ENCODE data around the gene TTC4.

TTC4 gene

DNA sequence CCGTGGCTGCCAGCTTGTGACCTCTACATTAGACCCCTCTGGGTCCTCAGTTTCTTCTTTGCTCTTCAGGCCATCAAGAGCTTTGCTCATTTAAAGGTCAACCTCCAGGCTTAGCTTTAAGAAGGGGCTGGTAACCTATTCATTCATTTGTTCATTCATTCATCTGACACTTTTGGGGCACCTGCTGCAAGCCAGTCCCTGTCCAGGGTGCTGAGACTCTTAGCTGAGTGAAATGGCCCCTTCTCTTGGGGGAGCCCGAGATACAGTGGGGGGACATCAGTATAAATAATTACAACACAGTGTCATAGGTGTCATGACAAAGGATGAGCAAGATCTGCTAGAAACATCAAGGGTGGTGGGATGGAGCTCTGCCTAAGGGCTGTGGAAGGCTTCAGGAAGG, 10.5 kb upstream of the TTC4 start:
- no peaks in the 10 kb centered on the region for H3K36me3 Mint-ChIP-seq (ENCODE audit: low read depth)
- peaks cover 28% of the 10 kb centered on the region for H3K27me3 Mint-ChIP-seq (ENCODE audit: low read depth)
- H3K4me3 Mint-ChIP-seq, result no peak overlapping the region
- H3K27ac Mint-ChIP-seq, result no peak overlapping the region
- TF ChIP-seq, protein P1, sequence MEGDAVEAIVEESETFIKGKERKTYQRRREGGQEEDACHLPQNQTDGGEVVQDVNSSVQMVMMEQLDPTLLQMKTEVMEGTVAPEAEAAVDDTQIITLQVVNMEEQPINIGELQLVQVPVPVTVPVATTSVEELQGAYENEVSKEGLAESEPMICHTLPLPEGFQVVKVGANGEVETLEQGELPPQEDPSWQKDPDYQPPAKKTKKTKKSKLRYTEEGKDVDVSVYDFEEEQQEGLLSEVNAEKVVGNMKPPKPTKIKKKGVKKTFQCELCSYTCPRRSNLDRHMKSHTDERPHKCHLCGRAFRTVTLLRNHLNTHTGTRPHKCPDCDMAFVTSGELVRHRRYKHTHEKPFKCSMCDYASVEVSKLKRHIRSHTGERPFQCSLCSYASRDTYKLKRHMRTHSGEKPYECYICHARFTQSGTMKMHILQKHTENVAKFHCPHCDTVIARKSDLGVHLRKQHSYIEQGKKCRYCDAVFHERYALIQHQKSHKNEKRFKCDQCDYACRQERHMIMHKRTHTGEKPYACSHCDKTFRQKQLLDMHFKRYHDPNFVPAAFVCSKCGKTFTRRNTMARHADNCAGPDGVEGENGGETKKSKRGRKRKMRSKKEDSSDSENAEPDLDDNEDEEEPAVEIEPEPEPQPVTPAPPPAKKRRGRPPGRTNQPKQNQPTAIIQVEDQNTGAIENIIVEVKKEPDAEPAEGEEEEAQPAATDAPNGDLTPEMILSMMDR (IDR thresholded peaks at IDR 0.05; ENCODE audit: unreplicated experiment in 3 of 3), result no peak
- H3K4me1 Mint-ChIP-seq, result no peaks in the 10 kb centered on the region
- no peaks in the 10 kb centered on the region for H3K9me3 Mint-ChIP-seq

DNA sequence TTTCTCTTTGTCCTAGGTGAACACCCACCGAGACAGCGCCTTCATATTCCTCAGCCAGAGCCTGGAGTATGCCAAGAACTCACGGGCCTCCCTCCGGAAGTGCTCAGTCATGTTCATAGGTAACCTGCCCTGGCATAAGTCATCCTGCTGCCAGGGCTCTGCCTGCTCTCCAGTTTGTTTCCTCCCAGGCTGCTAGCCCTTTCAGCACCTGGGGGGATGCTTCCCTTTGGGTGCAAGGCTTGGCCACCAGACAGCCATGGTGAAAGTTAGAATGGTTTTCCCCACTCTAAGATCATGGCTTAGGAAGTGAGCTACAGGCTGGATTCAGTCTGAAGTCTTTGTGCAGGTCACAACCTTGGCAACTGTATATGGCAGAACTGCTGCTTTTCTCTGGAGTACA, 9.2 kb upstream of the TTC4 start:
- Mint-ChIP-seq H3K4me3 (no peak overlapping the region), H3K27ac (no peak overlapping the region)

DNA sequence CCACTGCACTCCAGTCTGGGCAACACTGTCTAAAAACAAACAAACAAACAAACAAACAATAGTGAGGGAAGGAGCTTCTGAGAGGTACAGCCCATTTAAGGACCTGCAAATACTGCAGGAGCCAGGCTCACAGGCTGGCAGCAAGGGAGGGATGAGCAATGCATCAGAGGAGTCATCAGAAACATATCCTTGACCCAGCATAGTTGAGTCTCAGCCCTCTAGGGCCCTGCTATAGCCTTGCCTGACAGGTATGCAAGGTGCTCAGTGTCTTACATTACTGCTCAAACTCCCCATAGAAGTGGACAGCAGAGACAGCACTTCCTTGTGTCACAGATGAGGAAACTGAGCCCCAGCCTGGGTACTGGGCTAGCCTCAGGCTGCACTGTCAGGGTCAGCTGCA, 7.3 kb upstream of the TTC4 start:
- peaks cover 23% of the 10 kb centered on the region for H3K27me3 Mint-ChIP-seq (ENCODE audit: low read depth)
- no peaks in the 10 kb centered on the region for H3K9me3 Mint-ChIP-seq
- no peak overlapping the region for H3K27ac Mint-ChIP-seq
- H3K4me3 Mint-ChIP-seq, result no peak overlapping the region
- no peaks in the 10 kb centered on the region for H3K4me1 Mint-ChIP-seq
- no peaks in the 10 kb centered on the region for H3K36me3 Mint-ChIP-seq (ENCODE audit: low read depth)
- TF ChIP-seq, protein P1 (IDR thresholded peaks at IDR 0.05; ENCODE audit: unreplicated experiment in 3 of 3), result no peak

More for the DNA sequence above, 9.2 kb upstream of the TTC4 start:
- Mint-ChIP-seq H3K27me3 (ENCODE audit: low read depth) (peaks cover 24% of the 10 kb centered on the region), H3K9me3 (no peaks in the 10 kb centered on the region), H3K36me3 (ENCODE audit: low read depth) (no peaks in the 10 kb centered on the region), H3K4me1 (no peaks in the 10 kb centered on the region)
- TF ChIP-seq, protein P1 (IDR thresholded peaks at IDR 0.05; ENCODE audit: unreplicated experiment in 3 of 3), result no peak

DNA sequence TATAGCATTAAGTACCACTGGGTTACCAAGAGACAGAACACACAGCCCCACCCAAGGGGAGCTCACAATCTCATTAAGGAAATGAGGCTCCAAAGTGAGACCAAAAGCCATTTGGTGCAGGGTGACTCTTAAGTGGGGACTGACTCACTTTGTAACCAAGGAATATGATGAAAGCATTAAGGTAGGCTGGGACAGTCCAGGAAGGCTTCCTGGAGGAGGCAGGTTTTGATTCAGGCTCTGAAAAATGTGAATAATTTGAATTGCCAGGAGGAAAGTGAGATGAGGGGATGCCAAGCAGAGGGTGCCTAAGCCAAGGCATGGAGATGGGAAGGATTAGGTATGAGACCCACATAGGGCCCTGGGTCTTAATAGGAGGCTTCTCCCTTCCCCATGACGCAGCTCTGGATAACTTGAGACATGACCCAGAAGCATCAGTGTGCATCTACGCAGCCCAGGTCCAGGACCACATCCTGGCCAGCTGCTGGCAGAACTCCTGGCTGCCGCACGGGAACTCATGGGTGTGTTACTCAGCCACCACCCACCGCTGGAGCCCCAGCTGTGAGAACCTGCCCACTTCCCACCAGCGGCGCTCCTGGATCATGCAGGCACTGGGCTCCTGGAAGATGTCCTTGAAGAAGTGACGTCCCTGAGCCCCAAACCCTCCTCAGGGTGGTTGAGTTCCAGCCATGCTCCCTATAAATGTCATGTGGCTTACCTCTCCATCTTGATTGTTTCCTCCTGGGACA, 5.9 kb upstream of the TTC4 start:
- H3K36me3 Mint-ChIP-seq (ENCODE audit: low read depth), result no peaks in the 10 kb centered on the region
- H3K4me1 Mint-ChIP-seq, result no peaks in the 10 kb centered on the region
- no peak overlapping the region for H3K4me3 Mint-ChIP-seq
- no peaks in the 10 kb centered on the region for H3K9me3 Mint-ChIP-seq
- no peak overlapping the region for H3K27ac Mint-ChIP-seq
- TF ChIP-seq, protein P1 (IDR thresholded peaks at IDR 0.05; ENCODE audit: unreplicated experiment in 3 of 3), result no peak
- H3K27me3 Mint-ChIP-seq (ENCODE audit: low read depth), result peaks cover 23% of the 10 kb centered on the region

DNA sequence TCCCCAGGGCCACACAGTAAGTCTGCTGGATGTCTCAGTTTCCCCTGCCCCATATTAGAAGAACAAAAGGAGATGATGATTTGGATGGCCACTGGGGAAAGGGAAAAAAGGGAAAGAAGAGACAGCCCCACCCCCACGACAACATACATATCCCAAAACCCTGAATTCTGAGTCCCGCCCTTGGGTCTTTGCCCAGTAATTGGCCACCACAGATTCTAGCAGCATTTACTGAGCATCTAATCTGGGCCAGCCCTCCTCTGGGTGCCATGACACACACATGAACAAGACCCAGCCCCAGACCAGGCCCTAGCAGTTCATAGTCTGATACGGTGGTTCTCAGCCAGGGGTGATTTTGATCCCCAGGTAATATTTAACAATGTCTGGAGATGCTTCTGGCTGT, 5.2 kb upstream of the TTC4 start:
- TF ChIP-seq, protein P1 (IDR thresholded peaks at IDR 0.05; ENCODE audit: unreplicated experiment in 3 of 3), result no peak
- Mint-ChIP-seq H3K36me3 (ENCODE audit: low read depth) (no peaks in the 10 kb centered on the region), H3K4me1 (peaks cover 4% of the 10 kb centered on the region), H3K4me3 (no peak overlapping the region), H3K27ac (no peak overlapping the region), H3K27me3 (ENCODE audit: low read depth) (peaks cover 23% of the 10 kb centered on the region), H3K9me3 (no peaks in the 10 kb centered on the region)

DNA sequence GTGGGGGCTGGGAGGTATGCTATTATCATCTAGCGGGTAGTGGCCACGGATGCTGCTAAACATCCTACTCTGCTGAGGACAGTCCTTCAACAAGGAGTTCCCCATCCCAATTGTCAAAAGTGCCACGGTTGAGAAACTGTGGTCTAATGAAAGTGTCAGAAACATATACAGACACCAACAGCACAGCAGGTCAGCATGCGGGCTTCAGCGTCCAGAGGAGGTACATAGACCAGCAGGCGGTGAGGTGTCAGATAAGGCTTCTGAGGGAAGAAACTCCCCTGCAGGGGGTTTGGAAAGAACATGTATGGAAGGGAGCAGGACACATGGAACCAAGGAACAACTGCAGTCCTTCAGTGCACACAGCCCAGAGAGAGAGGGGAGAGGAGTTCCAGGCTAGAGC, 4.8 kb upstream of the TTC4 start:
- Mint-ChIP-seq H3K4me1 (peaks cover 5% of the 10 kb centered on the region), H3K4me3 (no peak overlapping the region), H3K27me3 (ENCODE audit: low read depth) (peaks cover 23% of the 10 kb centered on the region), H3K36me3 (ENCODE audit: low read depth) (no peaks in the 10 kb centered on the region), H3K27ac (no peak overlapping the region), H3K9me3 (no peaks in the 10 kb centered on the region)
- TF ChIP-seq, protein P1 (IDR thresholded peaks at IDR 0.05; ENCODE audit: unreplicated experiment in 3 of 3), result no peak

Data from nephron (organoid).